Suprapubic skin (tissue), 4 donors: ENCODE data around the gene SDHAF1. TPM values are rescaled to one million over a fixed set of nuclear protein-coding genes. Genes with fewer than 3 reads are reported as not detected.
"Not testable (repeated sequence)": the region's sequence is repeated elsewhere in the genome, so short reads cannot be mapped to it uniquely, and the experiment has no call there.

Experiments
- DNase-seq, 2 donors: peaks; one replicate each; pipeline ENCODE4 v3.0.0-alpha.2; 2019; ENCODE audit warnings: low spot score in 2 of 2
- H3K27ac ChIP-seq: fragments of 200-600 bp; sonication (generic); one replicate; pipeline ENCODE4 v1.5.1; 2019
- H3K27me3 ChIP-seq: fragments of 200-600 bp; sonication (generic); one replicate; pipeline ENCODE4 v1.5.1; 2019
- H3K36me3 ChIP-seq: fragments of 200-600 bp; sonication (generic); one replicate; pipeline ENCODE4 v1.5.1; 2019
- H3K4me1 ChIP-seq: fragments of 200-600 bp; sonication (generic); one replicate; pipeline ENCODE4 v1.5.1; 2019
- H3K4me3 ChIP-seq: fragments of 200-600 bp; sonication (generic); one replicate; pipeline ENCODE4 v1.5.1; 2019; ENCODE audit warnings: mild to moderate bottlenecking
- H3K9me3 ChIP-seq: fragments of 200-600 bp; sonication (generic); one replicate; pipeline ENCODE4 v1.5.1; 2019
- EP300 ChIP-seq: sonication (generic); formaldehyde crosslinking; IDR thresholded peaks from one replicate; pipeline ENCODE4 v1.6.1; 2017; ENCODE audit warnings: antibody characterized with exemption
- POLR2A ChIP-seq, 2 donors: fragments of 450-650 bp; IDR thresholded peaks; one replicate each; pipeline ENCODE4 v1.6.1; 2017; ENCODE audit warnings: antibody characterized with exemption in 2 of 2, mild to moderate bottlenecking in 2 of 2, moderate library complexity in 2 of 2
- POLR2AphosphoS5 ChIP-seq, 3 donors: sonication (generic); formaldehyde crosslinking; IDR thresholded peaks; one replicate each; pipeline ENCODE4 v1.6.1; 2017; ENCODE audit warnings: antibody characterized with exemption in 3 of 3
- whole genome bisulfite sequencing: methylation state at CpG from one replicate; pipeline ENCODE4 v1.1.5; 2018; 5-methylcytosine and 5-hydroxymethylcytosine counted together
- total RNA-seq, 4 donors: library from RNA; depleted of rRNA; stranded (reverse); fragments of >200 nt; gene quantifications; one replicate each; pipeline ENCODE4 v1.1.0, GENCODE V29; 2016
- TF ChIP-seq, protein P1 (sequence below), 2 donors: fragments of 200-600 bp in 1 of 2; fragments of 450-650 bp in 1 of 2; sonication (generic) in 1 of 2; IDR thresholded peaks; one replicate each; pipeline ENCODE4 v1.5.1; 2016 to 2019; ENCODE audit warnings: antibody characterized with exemption in 2 of 2, mild to moderate bottlenecking in 1 of 2, moderate library complexity in 1 of 2

Gene SDHAF1
- total RNA-seq, 4 donors from 2014 or later, result 21.6 to 29.6 (median 27.5) TPM

GRCh38 chr19:35973487-35973886 is 21.5 kb upstream of the SDHAF1 start:
- TF ChIP-seq EP300 (no peak), POLR2A (IDR thresholded peaks at IDR 0.05) (no peak), POLR2AphosphoS5 (IDR thresholded peaks at IDR 0.05) (no peak)
- TF ChIP-seq, protein P1, sequence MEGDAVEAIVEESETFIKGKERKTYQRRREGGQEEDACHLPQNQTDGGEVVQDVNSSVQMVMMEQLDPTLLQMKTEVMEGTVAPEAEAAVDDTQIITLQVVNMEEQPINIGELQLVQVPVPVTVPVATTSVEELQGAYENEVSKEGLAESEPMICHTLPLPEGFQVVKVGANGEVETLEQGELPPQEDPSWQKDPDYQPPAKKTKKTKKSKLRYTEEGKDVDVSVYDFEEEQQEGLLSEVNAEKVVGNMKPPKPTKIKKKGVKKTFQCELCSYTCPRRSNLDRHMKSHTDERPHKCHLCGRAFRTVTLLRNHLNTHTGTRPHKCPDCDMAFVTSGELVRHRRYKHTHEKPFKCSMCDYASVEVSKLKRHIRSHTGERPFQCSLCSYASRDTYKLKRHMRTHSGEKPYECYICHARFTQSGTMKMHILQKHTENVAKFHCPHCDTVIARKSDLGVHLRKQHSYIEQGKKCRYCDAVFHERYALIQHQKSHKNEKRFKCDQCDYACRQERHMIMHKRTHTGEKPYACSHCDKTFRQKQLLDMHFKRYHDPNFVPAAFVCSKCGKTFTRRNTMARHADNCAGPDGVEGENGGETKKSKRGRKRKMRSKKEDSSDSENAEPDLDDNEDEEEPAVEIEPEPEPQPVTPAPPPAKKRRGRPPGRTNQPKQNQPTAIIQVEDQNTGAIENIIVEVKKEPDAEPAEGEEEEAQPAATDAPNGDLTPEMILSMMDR (IDR thresholded peaks at IDR 0.05), result no peak
- Histone ChIP-seq H3K36me3 (no peaks in the 10 kb centered on the region), H3K27me3 (peaks cover 37% of the 10 kb centered on the region), H3K4me1 (no peaks in the 10 kb centered on the region), H3K27ac (no peak overlapping the region), H3K4me3 (no peak overlapping the region), H3K9me3 (no peaks in the 10 kb centered on the region)
- DNase-seq, result no peak
- WGBS, result 58% methylated on average over 2 of the region's 8 CpGs

DNA sequence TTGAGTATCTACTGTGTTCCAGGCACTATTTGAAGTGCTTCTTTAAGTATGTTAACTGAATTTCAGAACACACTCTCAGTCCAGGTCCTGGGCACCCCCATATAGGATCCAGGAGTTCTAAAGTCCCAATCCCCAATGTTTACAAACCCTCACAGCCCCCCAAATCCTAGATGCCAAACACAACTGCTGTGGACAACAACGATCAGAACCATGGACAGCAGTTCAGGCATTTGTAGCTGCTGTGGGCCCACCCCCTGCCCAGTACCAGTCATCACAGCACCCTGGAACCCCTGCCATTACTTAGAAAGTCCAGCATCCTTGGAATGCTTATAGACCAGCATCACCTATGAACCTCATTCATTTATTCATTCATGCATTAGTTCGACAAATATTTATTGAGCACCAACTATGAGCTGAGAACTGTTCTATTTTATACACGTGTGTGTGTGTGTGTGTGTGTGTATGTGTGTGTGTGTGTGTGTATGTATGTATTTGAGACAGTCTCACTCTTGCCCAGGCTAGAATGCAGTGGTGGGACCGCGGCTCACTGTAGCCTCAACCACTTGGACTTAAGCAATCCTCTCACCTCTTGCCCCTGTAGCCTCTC is 19.3 kb upstream of the SDHAF1 start:
- H3K27me3 ChIP-seq, result peaks cover 54% of the 10 kb centered on the region
- no peak overlapping the region for H3K27ac ChIP-seq
- no peaks in the 10 kb centered on the region for H3K9me3 ChIP-seq
- no peak for DNase-seq
- no peak overlapping the region for H3K4me3 ChIP-seq
- no peaks in the 10 kb centered on the region for H3K4me1 ChIP-seq
- no peaks in the 10 kb centered on the region for H3K36me3 ChIP-seq
- TF ChIP-seq EP300, result no peak
- TF ChIP-seq POLR2A (IDR thresholded peaks at IDR 0.05), result no peak
- TF ChIP-seq, protein P1 (IDR thresholded peaks at IDR 0.05), result no peak
- 30% methylated on average over 5 of the region's 5 CpGs for WGBS

GRCh38 chr19:35977446-35978222 is 17.4 kb upstream of the SDHAF1 start:
- H3K27me3 ChIP-seq, result peaks cover 59% of the 10 kb centered on the region
- 81% methylated on average over 8 of the region's 14 CpGs for WGBS
- no peak for DNase-seq

DNA sequence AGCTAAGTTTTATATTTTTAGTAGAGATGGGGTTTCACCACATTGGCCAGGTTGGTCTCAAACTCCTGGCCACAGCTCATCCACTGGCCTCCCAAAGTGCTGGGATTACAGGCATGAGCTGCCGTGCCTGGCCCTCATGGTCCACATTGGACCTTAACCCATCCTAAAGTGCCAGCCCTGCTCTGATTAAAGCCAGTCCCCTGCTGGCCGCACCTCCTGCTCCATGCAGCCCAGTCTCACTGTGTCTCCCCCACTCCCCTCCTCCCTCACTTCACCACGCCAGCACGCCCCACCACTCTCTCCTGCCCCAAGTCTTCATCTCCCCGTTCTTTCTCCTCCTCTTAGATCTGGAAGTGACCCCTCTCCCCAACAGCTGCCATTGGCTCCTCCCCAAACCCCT is 16.7 kb upstream of the SDHAF1 start:
- Histone ChIP-seq H3K27me3 (peaks cover 61% of the 10 kb centered on the region), H3K9me3 (no peaks in the 10 kb centered on the region)
- no peak for TF ChIP-seq POLR2AphosphoS5 (IDR thresholded peaks at IDR 0.05)
- TF ChIP-seq EP300, result no peak
- TF ChIP-seq, protein P1 (IDR thresholded peaks at IDR 0.05), result no peak
- no peak for TF ChIP-seq POLR2A (IDR thresholded peaks at IDR 0.05)

More at GRCh38 chr19:35977446-35978222, 17.4 kb upstream of the SDHAF1 start:
- Histone ChIP-seq H3K36me3 (no peaks in the 10 kb centered on the region), H3K9me3 (no peaks in the 10 kb centered on the region), H3K4me1 (no peaks in the 10 kb centered on the region), H3K4me3 (no peak overlapping the region), H3K27ac (no peak overlapping the region)
- no peak for TF ChIP-seq POLR2AphosphoS5 (IDR thresholded peaks at IDR 0.05)
- TF ChIP-seq POLR2A (IDR thresholded peaks at IDR 0.05), result no peak
- TF ChIP-seq EP300, result no peak
- TF ChIP-seq, protein P1 (IDR thresholded peaks at IDR 0.05), result no peak

DNA sequence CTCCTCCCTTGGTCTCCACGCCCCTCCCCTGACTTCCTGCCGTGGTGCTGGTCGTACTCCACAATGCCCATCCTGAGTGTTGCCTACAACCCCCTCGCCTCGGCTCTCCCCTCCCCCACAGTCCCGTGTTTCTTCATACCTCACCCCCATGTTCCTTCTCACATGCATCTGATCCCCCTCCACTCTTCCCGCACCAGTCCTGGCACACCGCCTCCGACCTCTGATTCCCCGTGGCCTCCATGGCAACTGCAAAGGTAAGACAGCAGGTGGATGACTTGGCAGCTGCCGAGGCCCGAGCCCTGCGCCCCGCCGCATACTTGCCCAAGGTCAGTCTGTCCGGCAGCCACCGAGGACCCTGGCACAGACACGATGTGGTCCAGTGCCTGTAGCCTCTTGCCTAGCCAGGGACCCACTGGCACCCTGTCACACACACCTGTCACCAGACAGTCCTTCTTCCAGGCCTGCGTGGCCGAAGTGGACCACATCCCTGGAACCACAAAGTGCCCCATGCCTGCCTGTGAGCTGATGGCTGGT is 16.1 kb upstream of the SDHAF1 start:
- Histone ChIP-seq H3K4me1 (no peaks in the 10 kb centered on the region), H3K4me3 (no peak overlapping the region), H3K27ac (no peak overlapping the region), H3K36me3 (no peaks in the 10 kb centered on the region), H3K9me3 (no peaks in the 10 kb centered on the region), H3K27me3 (peaks cover 62% of the 10 kb centered on the region)
- DNase-seq, result no peak
- WGBS, result 64% methylated on average over 18 of the region's 20 CpGs
- TF ChIP-seq, protein P1 (IDR thresholded peaks at IDR 0.05), result no peak
- TF ChIP-seq POLR2A (IDR thresholded peaks at IDR 0.05), result no peak
- no peak for TF ChIP-seq POLR2AphosphoS5 (IDR thresholded peaks at IDR 0.05)
- no peak for TF ChIP-seq EP300

More for the DNA sequence above, 16.7 kb upstream of the SDHAF1 start:
- Histone ChIP-seq H3K4me1 (no peaks in the 10 kb centered on the region), H3K4me3 (no peak overlapping the region), H3K27ac (no peak overlapping the region), H3K36me3 (no peaks in the 10 kb centered on the region)
- no peak for DNase-seq
- WGBS, result 33% methylated on average over 5 of the region's 5 CpGs

- not testable (repeated sequence) for H3K36me3 ChIP-seq, H3K4me3 ChIP-seq, DNase-seq, H3K9me3 ChIP-seq, H3K4me1 ChIP-seq, H3K27ac ChIP-seq
- H3K27me3 ChIP-seq, result peaks cover 64% of the 10 kb centered on the region
- 82% methylated on average over 4 of the region's 4 CpGs for WGBS
Observed at GRCh38 chr19:35980997-35981396, 14.0 kb upstream of the SDHAF1 start.
